Loucy (cell line): ENCODE results near the gene ZSCAN32.

ENCODE experiments used
- CTCF ChIP-seq: fragments of 200-600 bp; sonication (generic); conservative IDR thresholded peaks from 2 replicates; pipeline ENCODE4 v1.5.1; 2014; ENCODE audit warnings: mild to moderate bottlenecking, antibody characterized with exemption, low read length
- EZH2phosphoT487 ChIP-seq: fragments of 200-600 bp; IDR thresholded peaks from 2 replicates; pipeline ENCODE4 v1.6.1; 2018; ENCODE audit warnings: antibody characterized with exemption, mild to moderate bottlenecking, moderate library complexity, borderline replicate concordance

GRCh38 chr16:3346041-3346440, 54.8 kb downstream of the ZSCAN32 start:
- TF ChIP-seq CTCF (no peak), EZH2phosphoT487 (no peak)
